ENCODE results near the gene FABP6.
"Not testable (repeated sequence)": the region's sequence is repeated elsewhere in the genome, so short reads cannot be mapped to it uniquely, and the experiment has no call there.

FABP6 gene, protein sequence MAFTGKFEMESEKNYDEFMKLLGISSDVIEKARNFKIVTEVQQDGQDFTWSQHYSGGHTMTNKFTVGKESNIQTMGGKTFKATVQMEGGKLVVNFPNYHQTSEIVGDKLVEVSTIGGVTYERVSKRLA

DNA sequence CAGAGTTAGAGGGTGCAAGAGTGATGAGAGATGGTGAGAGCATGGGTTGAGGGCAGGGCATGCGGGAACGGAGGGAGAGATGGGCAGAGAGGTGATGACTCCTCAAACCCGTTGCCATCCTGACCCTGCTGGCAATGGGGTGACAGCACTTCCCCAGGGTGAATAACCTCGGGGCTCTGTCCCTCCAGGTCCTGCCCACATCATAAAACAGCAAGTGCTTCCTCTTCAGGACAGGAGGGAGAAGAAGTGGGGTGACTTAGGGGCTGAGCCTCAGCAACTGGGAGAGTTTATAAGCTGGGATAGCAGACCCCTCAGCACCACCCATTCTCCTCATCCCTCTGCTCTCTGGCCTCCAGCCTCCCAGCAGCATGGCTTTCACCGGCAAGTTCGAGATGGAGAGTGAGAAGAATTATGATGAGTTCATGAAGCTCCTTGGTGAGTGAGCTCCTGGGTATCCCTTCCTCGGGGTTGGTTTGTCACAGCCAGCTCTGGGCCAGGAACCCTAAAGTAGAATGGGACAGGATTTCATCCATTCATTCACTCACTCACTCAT is at the start of gene FABP6:
TSS of gene FABP6 (plus strand) at position 317 of the 553 bp plus-strand sequence. CDS start at position 369, 52 bp downstream.
- no peak for DNase-seq (ENCODE audit: low read depth, low spot score)

DNA sequence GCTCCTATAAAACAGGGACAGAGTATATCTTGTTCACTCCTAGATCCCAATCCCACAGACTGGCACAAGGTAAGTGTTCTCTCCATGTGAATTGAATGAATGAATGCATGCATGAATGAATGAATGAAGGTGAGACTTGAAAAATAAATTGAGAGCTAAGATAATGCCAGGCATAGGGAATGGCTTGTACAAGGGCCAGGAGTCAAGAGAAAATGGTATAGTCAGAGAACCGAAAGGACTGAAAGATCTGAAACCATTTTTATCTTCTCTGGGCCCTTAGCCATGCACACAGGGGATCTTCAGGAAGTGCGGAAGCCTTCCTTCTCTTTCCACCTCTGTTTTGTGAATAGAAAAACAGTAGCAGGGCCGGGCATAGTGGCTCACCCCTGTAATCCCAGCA is 48.4 kb upstream of the FABP6 start:
- DNase-seq (ENCODE audit: low read depth, low spot score) = no peak

DNA sequence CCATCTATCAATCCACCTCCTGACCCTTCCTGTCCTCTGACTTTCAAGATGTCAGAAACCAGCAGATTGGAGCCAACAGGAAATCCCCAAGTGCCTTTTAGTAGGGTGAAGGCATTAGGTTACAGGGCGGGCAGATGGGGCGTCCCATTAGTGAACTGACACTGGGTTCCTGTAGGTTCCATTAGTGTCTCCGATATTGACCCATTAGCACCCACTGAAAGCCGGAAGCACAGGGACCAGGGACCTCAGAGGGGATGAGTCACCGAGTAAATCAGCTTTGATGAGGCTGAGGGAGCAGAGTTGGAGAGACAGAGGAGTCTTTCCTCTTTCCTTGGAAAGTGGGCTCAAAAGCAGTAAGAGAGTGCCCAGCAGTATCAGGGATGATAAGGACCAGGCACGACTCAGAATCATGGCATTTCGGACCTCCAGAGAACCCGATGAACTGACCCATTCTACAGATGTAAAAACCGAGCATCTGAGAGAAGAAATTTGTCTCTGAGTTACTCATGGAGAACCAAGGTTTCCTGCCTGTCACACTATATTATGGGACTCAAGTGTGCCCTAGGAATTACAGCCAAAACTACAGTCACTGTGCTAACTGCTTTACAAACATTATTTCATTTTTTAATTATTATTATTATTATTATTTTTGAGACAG is 47.2 kb upstream of the FABP6 start:
- no peak for DNase-seq (ENCODE audit: low read depth, low spot score)

DNA sequence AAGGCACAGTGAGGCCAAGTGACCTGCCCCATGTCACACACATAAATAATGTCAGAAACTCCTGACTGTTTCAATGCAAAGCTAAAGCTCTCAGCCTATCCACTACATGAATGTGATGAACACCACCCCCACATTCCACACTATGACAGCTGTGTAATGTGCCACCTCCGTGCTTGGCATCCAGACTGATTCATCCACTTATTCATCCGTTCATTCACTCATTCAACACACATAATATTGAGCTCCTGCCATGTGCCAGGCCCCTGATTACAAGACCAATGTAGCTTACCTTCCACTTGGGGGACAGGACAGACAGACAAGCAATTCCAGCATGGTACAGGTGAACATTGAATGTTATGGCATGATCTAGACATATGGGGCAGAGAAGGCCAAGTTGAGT is 46.2 kb upstream of the FABP6 start:
- DNase-seq (ENCODE audit: low read depth, low spot score) = no peak

DNA sequence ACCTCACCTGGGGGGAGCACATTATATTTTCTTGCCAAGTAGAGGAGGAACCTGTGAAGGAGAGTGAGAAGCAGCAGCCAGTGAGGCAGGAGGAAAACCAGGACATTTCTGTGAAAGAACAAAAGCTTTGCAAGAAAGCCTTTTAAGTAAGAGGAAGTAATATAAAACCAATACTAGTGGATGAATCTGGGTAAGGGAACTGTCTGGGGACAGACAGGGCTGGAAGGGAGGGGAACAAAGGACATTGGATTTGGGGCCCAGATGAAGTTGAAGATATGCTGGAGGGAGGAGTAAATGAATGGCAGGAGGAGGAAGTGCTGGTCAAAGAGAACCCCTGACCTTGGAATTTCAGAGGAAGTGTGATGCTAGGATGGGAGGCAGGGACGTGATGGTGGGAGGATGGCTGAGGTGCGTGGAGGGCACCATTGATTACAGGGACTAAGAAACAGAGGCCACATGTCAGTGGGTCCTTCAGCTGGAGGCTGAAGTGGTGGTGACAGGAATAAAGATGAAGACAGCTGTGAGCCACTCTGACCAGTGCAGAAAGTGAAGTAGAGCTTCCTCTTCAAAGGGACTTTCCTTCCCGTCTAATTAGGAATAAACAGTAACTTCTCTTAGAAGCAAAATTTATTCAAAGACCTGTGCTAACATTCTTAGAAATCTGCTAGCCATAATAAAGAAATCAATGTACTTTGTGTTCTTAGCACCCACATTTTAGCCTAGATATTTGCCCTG is 43.5 kb upstream of the FABP6 start:
- no peak for DNase-seq (ENCODE audit: low read depth, low spot score)

DNA sequence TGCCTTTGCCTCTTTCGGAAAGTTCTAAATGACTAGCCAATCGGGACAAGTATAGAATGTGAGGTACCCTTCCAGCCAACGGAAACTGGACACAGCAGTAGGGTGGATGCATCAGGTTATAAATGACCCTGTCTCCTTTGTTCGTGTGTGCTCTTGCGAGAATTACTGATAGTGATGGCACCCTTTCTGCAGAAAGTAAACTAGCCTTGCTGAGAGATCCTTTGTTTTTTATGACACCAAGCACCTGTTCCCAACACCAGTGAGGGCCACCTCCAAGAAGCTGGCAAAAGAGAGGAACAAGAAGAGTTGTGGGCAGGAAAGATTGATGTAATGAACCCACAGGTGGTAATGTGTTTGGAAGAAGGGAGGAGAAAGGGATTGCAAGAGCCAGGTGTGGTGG is 42.8 kb upstream of the FABP6 start:
- DNase-seq (ENCODE audit: low read depth, low spot score) = no peak

DNA sequence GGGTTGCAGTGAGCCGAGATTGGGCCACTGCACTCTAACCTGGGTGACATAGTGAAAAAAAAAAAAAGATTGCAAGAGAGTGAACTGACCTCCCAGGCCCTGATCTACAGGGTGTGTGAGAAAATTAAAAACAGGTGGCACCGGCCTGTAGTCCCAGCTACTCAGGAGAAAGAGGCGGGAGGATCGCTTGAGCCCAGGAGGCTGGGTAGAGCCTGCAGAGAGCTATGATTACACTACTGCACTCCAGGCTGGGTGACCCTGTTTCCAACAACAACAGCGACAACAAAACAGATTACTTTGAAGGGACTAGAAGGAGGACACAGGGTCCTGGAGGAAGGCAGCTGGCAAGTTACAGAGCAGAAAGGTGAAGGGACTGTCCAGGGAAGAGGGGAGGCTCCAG is 42.2 kb upstream of the FABP6 start:
- no peak for DNase-seq (ENCODE audit: low read depth, low spot score)

DNA sequence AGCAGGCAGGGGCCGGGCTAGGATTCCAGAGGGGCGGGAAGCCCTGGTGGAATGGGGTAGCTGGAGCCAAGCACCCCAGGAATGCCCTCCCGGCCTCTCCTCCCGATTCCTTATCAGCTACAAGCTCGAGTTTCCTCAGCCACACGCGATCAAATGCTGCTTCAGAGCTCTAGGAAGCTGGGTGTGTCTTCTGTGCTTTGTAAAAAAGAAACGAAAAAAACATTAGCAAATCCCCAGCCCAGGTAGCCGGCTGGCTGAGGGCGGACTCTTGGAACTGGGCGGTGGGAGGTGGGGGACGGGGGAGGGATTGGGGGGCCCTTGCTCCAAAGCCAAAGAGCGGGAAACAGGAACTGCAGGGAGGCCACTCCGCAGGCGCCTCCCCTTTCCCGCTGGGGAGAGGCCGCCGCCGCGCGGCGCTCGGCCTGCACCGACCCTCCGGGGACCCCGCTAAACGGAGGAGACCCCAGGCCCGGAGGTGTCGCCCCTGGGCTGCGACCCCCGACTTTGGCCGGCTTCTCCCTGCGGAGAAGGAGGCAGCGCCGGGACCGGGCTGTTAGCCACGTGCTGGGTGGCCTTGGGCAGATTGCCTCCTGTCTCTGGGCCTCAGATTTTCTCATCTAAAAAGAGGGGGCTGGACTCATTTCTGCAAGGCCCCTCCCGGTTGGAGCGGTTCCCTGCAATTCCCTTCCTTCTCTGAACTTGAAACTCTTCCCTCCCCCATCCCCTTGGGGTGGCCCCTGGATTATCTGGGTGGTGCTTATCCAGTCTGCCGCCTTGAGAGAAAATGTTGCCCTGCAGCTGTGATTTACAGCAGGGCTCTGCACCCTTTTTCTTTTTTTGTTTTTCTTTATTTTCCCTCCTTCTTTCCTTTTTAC is 40.9 kb upstream of the FABP6 start:
- DNase-seq (ENCODE audit: low read depth, low spot score) = no peak

DNA sequence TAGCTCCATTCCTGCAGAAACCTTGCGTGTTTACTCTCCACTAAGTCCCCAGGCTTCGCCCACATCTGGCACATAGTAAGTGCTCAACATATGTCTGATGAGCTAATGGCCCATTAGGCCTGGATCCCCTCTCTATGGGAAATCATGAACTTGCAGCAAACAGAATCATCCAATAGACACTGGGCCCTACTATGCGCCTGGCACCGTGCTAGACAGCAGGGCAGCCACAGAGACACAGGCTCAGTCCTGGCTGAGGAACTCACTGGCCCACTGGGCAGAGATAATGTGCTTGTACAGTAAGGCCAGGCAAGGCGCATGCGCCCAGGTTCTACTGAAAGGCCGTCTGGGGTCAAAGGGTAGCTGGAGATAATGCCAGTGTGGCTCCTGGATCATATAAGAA is 36.9 kb upstream of the FABP6 start:
- no peak for DNase-seq (ENCODE audit: low read depth, low spot score)

DNA sequence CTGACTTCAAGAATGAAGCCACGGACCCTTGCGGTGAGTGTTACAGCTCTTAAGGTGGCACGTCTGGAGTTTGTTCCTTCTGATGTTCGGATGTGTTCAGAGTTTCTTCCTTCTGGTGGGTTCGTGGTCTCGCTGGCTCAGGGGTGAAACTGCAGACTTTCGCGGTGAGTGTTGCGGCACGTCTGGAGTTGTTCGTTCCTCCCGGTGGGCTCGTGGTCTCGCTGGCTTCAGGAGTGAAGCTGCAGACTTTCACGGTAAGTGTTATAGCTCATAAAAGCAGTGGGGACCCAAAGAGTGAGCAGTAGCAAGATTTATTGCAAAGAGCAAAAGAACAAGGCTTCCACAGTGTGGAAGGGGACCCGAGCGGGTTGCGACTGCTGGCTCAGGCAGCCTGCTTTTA is 36.2 kb upstream of the FABP6 start:
- not testable (repeated sequence) for DNase-seq (ENCODE audit: low read depth, low spot score)

DNA sequence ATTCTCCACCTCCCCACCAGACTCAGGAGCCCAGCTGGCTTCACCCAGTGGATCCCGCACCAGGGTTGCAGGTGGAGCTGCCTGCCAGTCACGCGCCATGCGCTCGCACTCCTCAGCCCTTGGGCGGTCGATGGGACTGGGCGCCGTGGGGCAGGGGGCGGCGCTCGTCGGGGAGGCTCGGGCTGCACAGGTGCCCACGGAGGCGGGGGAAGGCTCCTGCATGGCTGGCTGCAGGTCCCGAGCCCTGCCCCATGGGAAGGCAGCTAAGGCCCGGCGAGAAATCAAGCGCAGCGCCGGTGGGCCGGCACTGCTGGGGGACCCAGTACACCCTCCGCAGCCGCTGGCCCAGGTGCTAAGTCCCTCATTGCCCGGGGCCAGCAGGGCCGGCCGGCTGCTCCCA is 35.5 kb upstream of the FABP6 start:
- DNase-seq (ENCODE audit: low read depth, low spot score) = not testable (repeated sequence)

DNA sequence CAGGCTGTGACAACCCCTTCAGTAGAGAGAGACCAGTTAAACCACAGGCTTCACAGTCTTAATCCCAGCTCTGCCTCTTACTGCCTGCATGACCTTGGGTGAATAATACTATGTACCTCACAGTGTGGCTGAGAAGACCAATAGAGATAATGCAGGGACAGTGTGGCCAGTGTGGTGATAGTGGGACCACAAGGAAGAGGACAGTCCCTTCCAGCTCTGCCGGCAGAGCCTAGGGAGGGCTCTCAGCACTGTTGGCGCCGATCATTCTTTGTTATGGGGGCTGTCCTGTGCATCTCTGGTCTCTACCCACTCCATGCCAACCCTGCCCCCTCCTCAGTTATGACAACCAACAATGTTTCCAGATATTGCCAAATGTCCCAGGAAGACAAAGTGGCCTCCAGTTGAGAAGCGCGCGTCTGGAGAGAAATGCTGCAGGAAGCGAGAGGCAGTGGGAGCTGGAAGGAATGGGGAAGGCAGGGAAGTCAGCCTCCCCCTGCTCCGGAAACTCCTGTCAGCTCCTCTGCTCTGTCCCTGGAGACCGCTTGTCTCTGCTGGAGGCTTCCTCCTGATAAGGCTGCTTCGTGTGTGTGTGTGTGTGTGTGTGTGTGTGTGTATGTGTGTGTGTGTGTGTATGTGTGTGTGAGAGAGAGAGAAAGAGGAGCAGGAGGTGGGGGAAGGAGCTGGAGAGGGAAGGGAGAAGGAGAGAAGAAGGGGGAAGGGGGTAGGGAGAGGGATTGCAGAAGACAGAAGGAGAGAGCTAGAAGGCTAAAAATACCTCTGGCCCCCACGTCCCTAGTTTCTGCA is 31.8 kb upstream of the FABP6 start:
- no peak for DNase-seq (ENCODE audit: low read depth, low spot score)

DNA sequence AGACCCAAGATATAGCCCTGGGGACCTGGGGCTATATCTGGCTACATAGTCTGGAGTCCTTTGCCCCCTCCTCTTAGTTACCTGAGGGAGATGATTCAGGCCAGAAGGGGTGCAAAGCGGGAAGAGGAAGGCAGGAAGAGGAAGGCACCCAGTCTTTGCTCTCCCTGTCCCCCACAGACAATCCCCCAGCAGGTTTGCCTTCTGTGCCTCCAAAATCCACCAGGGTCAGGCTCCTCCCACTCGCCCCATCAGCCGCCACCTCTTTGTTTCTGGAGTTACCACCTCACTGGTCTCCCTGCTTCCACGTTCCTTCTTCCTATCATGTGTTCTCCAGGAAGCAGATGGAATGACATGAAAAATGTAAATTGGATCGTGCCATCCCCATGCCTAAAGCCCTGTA is 31.2 kb upstream of the FABP6 start:
- DNase-seq (ENCODE audit: low read depth, low spot score) = no peak

DNA sequence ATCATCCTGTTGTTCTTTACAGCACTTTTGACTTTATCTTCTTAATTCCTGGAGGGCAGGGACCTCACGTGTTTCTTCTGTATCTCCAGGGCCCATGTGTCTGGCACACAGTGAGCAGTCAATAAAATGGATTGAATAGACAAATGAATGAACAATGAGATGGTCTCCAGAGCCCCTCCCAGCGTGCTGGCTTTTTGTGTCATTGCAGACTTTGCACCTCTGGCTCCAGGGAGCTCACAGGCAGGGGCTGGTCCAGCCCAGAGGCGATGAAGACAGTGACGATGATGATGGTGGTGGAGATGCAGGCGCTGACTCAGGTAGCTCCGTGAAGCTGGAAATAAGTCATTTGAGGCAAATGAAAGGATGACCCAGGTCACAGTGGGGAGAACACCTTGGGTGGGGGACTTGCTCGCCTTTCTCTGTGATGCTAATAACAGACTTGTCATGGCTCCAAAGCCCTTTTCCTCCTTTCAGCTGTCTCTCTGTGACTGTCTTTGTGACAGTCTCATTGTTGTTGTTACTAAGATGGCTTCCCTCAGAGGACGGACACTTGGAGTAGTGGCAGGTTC is 30.4 kb upstream of the FABP6 start:
- DNase-seq (ENCODE audit: low read depth, low spot score) = no peak

DNA sequence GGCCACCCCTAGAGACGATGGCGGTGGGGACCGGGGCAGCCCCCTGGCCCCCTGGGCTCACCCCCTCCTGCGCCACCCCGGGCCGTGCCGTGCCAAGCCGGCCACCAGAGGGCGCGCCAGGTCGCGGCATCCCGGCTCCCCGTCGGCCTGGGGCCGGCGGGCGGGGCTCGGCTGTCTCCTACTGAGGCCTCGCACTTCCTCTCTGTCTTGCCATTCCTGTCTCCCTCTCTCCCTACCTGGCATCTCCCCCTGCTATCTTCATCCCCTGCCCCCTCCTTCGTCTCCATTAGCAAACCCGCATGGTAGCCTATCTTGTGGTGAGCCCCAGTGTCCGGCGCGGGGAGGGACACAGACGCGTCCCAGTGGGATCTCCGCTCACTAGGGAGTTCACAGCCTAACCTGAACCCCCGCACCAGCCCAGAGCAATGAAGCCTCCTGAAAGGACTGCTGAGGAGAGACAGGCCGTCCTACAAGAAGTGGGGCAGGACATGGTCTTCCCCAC is 29.8 kb upstream of the FABP6 start:
- peak; percentile 48 for DNase-seq (ENCODE audit: low read depth, low spot score)

DNA sequence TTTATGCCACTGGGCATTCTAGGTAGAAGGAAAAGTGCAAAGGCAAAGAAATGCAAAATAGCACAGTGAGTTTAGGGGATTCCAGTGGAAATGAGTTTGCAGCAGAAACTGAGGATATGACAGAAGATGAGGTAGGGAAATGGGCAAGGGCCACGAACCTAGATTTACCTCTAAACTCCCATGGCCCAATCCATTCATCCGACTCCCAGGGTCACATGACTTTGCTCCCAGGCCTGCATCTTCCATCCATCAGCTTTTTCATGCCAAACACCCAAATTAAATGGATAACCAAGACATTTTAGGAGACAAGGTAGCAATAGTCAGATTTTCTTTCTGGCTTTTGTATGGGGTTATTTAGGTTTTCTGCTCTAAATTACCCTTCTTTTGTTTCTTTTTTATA is 22.2 kb upstream of the FABP6 start:
- DNase-seq (ENCODE audit: low read depth, low spot score) = no peak

DNA sequence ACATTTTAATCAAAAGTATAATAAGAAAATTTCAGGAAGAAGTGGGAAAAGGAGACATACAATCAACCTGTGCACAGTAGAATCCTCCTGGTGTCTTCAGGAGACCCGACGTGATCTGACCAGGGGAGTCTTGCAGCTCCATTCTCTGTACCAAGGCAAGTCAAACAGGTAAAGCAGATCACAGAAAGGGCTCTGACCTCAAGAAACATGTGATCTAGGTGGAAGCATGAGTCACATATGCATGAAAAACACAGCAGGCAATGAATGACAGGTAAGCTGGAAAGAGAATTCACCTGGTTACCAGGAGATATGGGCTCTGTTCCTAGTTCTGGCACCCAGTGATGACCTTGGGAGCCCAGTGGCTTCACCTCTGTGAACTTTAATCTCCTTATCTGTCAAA is 19.4 kb upstream of the FABP6 start:
- no peak for DNase-seq (ENCODE audit: low read depth, low spot score)

DNA sequence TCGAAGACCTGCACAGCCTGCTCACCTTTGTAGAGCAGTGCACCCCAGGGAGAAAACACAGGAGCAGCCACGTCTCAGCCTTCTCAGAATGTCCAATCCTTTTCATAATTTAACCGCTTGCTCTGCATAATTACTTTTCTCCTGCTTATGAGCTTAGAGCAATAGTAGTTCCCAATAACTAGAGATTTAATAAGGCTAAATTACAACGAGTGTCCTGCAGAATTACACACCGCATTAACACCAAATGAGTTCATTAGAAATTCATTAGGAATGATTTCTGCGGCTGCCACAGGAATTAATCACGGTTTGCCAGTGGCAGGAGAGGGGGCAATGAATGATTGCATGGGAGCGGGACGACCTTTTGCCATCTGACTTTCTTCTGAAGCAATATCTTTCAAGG is 18.7 kb upstream of the FABP6 start:
- no peak for DNase-seq (ENCODE audit: low read depth, low spot score)

DNA sequence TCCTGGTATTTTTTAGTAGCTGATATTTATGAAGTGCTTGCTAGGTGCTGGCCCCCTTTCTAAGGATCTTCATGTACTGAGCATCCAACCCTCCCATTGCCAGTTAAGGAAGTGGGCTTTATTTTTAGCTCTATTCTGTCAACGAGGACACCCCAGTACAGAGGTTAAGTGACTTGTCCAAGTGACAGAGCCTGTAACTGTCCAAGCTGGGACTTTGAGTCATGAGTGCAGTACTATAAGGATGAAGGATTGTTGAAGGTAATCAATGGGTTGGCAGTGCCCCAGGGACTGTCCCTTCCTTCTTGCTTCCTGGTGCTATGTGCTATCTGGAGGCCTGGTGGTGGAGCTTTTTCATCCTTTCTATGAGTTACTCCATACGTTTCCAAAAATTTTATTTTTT is 18.0 kb upstream of the FABP6 start:
- DNase-seq (ENCODE audit: low read depth, low spot score) = no peak

DNA sequence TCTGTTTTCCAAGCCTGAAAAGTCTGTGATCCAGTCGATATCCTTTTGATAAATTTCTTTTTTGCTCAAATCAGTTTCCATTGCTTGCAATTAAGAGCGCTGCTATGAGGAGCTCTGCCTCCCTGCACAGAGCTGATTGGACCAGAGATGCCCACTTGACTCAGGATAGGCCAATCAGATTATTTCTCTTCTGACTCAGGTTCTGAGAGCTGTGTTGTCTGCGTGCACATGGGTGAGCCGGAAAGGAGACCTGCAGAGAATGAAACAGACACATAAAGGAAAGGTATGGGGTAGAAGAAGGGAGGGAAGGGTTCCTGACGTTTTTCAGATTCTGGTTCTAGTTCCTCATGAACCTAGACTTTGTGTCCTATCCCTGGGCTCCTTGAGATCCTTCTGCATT is 15.8 kb upstream of the FABP6 start:
- no peak for DNase-seq (ENCODE audit: low read depth, low spot score)

DNA sequence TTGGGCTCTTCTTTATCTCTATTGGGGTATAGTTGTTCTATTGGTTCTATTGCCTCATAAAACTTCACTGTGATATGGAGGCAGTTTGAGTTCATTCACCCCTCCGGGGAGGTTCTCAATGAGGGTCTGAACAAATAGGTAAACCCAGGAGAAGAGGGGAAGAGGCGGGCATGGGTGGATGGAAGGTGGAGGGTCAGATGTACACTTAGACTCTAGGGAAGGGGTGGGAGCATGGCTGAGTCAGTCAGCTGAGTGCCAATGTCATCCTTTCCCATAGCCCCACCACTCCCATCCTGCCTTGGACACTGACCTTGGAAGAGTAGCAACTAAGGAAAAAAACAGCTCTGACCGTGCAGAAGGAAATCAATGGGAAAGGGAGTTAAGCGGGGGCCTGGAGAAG is 9.9 kb upstream of the FABP6 start:
- DNase-seq (ENCODE audit: low read depth, low spot score) = no peak
